Activated CD8-positive, alpha-beta T cell treated with anti-CD3 and anti-CD28 coated beads for 36 hours (primary cell): ENCODE results near the gene OSBPL8. TPM values are rescaled to one million over a fixed set of nuclear protein-coding genes. Genes with fewer than 3 reads are reported as not detected.

Experiments used
- ATAC-seq: fragments of 200-7000 bp; cut with Tn5 transposase; one replicate; pipeline ENCODE4 v1.10.0; 2021; ENCODE audit warnings: mild to moderate bottlenecking, moderate library complexity
- CTCF ChIA-PET: fragments of 350-600 bp; sonication (Branson Sonifier 250); formaldehyde crosslinking; loops from one replicate; lab custom pipeline; 2021; ENCODE audit warnings: antibody characterized with exemption; lab: Charles Lee
- POLR2A ChIA-PET: fragments of 350-600 bp; sonication (Branson Sonifier 250); formaldehyde crosslinking; loops from one replicate; lab custom pipeline; 2021; ENCODE audit warnings: antibody characterized with exemption; lab: Charles Lee
- DNase-seq: peaks from one replicate; pipeline ENCODE4 v3.0.0-alpha.2; 2020
- H3K27ac Mint-ChIP-seq: one replicate; pipeline ENCODE4 v1.8.0; 2021; ENCODE audit warnings: mild to moderate bottlenecking, mixed read lengths
- H3K27me3 Mint-ChIP-seq: one replicate; pipeline ENCODE4 v1.8.0; 2021; ENCODE audit warnings: mixed read lengths
- H3K36me3 Mint-ChIP-seq: one replicate; pipeline ENCODE4 v1.8.0; 2021; ENCODE audit warnings: low read depth, mixed read lengths
- H3K4me1 Mint-ChIP-seq: one replicate; pipeline ENCODE4 v1.8.0; 2021; ENCODE audit warnings: low read depth, mixed read lengths
- H3K4me3 Mint-ChIP-seq: one replicate; pipeline ENCODE4 v1.8.0; 2021; ENCODE audit warnings: mild to moderate bottlenecking, moderate library complexity, mixed read lengths
- H3K9me3 Mint-ChIP-seq: one replicate; pipeline ENCODE4 v1.8.0; 2021; ENCODE audit warnings: mixed read lengths
- CTCF ChIP-seq: fragments of 200-600 bp; IDR thresholded peaks from one replicate; pipeline ENCODE4 v1.8.0; 2022; ENCODE audit warnings: antibody characterized with exemption, mild to moderate bottlenecking
- intact Hi-C: fragments of 100-400 bp; cut with micrococcal nuclease; formaldehyde crosslinking; loops from one replicate; pipeline ENCODE4 v1.10.0; 2022
- total RNA-seq, 2 experiments: library from RNA; stranded (reverse); gene quantifications; one replicate each; pipeline ENCODE4 v1.2.3, GENCODE V29; 2021

OSBPL8 gene
- total RNA-seq, 2 experiments from 2014 or later = 81.1 to 85.6 TPM

- H3K36me3 Mint-ChIP-seq = no peaks in the 10 kb centered on the region
- ATAC-seq (no peak), DNase-seq (no peak)
- H3K27me3 Mint-ChIP-seq = no peaks in the 10 kb centered on the region
- H3K27ac Mint-ChIP-seq = no peak overlapping the region
- intact Hi-C loops = no loop called here
- TF ChIP-seq CTCF = no peak
- CTCF ChIA-PET = interaction anchor here (1.6 kb wide), 1 partner anchor 126 kb away, joined by 9 read pairs; no protein-coding TSS in a partner anchor
- no peaks in the 10 kb centered on the region for H3K9me3 Mint-ChIP-seq
- H3K4me1 Mint-ChIP-seq = peaks cover 40% of the 10 kb centered on the region
- H3K4me3 Mint-ChIP-seq = no peak overlapping the region
- POLR2A ChIA-PET = no interaction called here
These were observed 98.8 kb downstream of the OSBPL8 start for GRCh38 chr12:76460807-76461206.

GRCh38 chr12:76457818-76458217, 101.8 kb downstream of the OSBPL8 start:
- no peak overlapping the region for H3K4me3 Mint-ChIP-seq
- DNase-seq = no peak
- peaks cover 31% of the 10 kb centered on the region for H3K4me1 Mint-ChIP-seq
- no peak overlapping the region for H3K27ac Mint-ChIP-seq
- no peaks in the 10 kb centered on the region for H3K36me3 Mint-ChIP-seq
- intact Hi-C loops = loop anchor here (10.0 kb wide), 1 partner anchor 373 kb away; the partner anchor contains the start of gene NAP1L1
- ATAC-seq = no peak
- POLR2A ChIA-PET = no interaction called here
- H3K27me3 Mint-ChIP-seq = no peaks in the 10 kb centered on the region
- CTCF ChIA-PET = interaction anchor here (1.3 kb wide), 1 partner anchor 10 kb away, joined by 3 read pairs; no protein-coding TSS in a partner anchor
- H3K9me3 Mint-ChIP-seq = no peaks in the 10 kb centered on the region
- no peak for TF ChIP-seq CTCF

GRCh38 chr12:76457010-76457409, 102.6 kb downstream of the OSBPL8 start:
- POLR2A ChIA-PET = interaction anchor here (1.3 kb wide), 1 partner anchor 102 kb away, joined by 3 read pairs; the partner anchor contains the start of gene OSBPL8
- Mint-ChIP-seq H3K36me3 (no peaks in the 10 kb centered on the region), H3K9me3 (no peaks in the 10 kb centered on the region), H3K4me1 (peaks cover 28% of the 10 kb centered on the region), H3K27ac (no peak overlapping the region), H3K4me3 (no peak overlapping the region), H3K27me3 (no peaks in the 10 kb centered on the region)
- DNase-seq = no peak
- no peak for ATAC-seq
- no peak for TF ChIP-seq CTCF
- CTCF ChIA-PET = interaction anchor here (1.0 to 2.5 kb wide), 16 partner anchors 9 to 932 kb away, joined by 3 to 17 read pairs (median 4); partner anchors contain the start of gene BBS10
- intact Hi-C loops = loop anchor here (10.0 kb wide), 1 partner anchor 372 kb away; the partner anchor contains the start of gene NAP1L1

- peak overlapping the region; percentile 27 for H3K27ac Mint-ChIP-seq
- ChIA-PET CTCF (interaction anchor here (0.6 to 2.5 kb wide), 33 partner anchors 10 to 930 kb away, joined by 3 to 17 read pairs (median 4); partner anchors contain the start of gene BBS10), POLR2A (interaction anchor here (0.7 to 1.3 kb wide), 4 partner anchors 10 to 945 kb away, joined by 3 to 4 read pairs (median 3); partner anchors contain the start of genes BBS10 and OSBPL8)
- H3K4me1 Mint-ChIP-seq = peaks cover 22% of the 10 kb centered on the region
- ATAC-seq (peak; percentile 97), DNase-seq (peak; percentile 43)
- no peaks in the 10 kb centered on the region for H3K9me3 Mint-ChIP-seq
- H3K36me3 Mint-ChIP-seq = peaks cover 5% of the 10 kb centered on the region
- peak; percentile 64 for TF ChIP-seq CTCF
- H3K4me3 Mint-ChIP-seq = no peak overlapping the region
- intact Hi-C loops = loop anchor here (10.0 kb wide), 1 partner anchor 371 kb away; the partner anchor contains the start of gene NAP1L1
- no peaks in the 10 kb centered on the region for H3K27me3 Mint-ChIP-seq
These were observed 103.8 kb downstream of the OSBPL8 start for GRCh38 chr12:76455582-76456345.

- Mint-ChIP-seq H3K27me3 (no peaks in the 10 kb centered on the region), H3K4me1 (peaks cover 28% of the 10 kb centered on the region), H3K27ac (no peak overlapping the region), H3K4me3 (no peak overlapping the region), H3K9me3 (peaks cover 1% of the 10 kb centered on the region), H3K36me3 (peaks cover 17% of the 10 kb centered on the region)
- ATAC-seq = no peak
- no peak for TF ChIP-seq CTCF
- ChIA-PET POLR2A (no interaction called here), CTCF (no interaction called here)
- DNase-seq = no peak
- intact Hi-C loops = loop anchor here (10.0 kb wide), 1 partner anchor 367 kb away; the partner anchor contains the start of gene NAP1L1
These were observed 108.0 kb downstream of the OSBPL8 start for GRCh38 chr12:76451528-76451927.
